ENCODE measurements around the gene SCAMP3.

DNA sequence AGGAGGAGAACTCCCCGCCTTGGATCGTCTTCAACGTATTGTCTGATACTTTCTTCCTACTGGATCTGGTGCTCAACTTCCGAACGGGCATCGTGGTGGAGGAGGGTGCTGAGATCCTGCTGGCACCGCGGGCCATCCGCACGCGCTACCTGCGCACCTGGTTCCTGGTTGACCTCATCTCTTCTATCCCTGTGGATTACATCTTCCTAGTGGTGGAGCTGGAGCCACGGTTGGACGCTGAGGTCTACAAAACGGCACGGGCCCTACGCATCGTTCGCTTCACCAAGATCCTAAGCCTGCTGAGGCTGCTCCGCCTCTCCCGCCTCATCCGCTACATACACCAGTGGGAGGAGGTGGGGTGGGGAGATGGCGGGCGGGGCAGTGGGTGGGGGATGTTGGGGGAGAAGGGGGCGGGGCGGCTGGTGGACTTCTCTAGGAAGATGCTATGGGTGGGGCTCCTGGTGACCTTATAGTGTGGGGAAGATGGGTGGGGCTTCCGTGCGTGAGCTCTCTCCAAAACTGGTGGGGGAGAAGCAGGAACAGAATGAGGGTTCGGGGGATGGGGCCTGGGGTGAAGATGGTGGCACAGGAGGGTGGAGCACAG is 20.4 kb upstream of the SCAMP3 start:
- TF ChIP-seq, protein P1, sequence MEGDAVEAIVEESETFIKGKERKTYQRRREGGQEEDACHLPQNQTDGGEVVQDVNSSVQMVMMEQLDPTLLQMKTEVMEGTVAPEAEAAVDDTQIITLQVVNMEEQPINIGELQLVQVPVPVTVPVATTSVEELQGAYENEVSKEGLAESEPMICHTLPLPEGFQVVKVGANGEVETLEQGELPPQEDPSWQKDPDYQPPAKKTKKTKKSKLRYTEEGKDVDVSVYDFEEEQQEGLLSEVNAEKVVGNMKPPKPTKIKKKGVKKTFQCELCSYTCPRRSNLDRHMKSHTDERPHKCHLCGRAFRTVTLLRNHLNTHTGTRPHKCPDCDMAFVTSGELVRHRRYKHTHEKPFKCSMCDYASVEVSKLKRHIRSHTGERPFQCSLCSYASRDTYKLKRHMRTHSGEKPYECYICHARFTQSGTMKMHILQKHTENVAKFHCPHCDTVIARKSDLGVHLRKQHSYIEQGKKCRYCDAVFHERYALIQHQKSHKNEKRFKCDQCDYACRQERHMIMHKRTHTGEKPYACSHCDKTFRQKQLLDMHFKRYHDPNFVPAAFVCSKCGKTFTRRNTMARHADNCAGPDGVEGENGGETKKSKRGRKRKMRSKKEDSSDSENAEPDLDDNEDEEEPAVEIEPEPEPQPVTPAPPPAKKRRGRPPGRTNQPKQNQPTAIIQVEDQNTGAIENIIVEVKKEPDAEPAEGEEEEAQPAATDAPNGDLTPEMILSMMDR (conservative IDR thresholded peaks at IDR 0.05; ENCODE audit: low read depth in 2 of 2): no peak
- TF ChIP-seq POLR2AphosphoS5 (IDR thresholded peaks at IDR 0.05; ENCODE audit: low read depth) (no peak), EZH2 (IDR thresholded peaks at IDR 0.05; ENCODE audit: low read depth, unreplicated experiment) (no peak), EZH2phosphoT487 (IDR thresholded peaks at IDR 0.05; ENCODE audit: unreplicated experiment) (no peak)
